K562 (cell line): ENCODE measurements around the gene ADGRF5. TPM values are rescaled to one million over a fixed set of nuclear protein-coding genes. Genes with fewer than 3 reads are reported as not detected.
A peak's percentile ranks its signal among the peaks of the same experiment; 100 is the strongest.

ENCODE experiments used
- ATAC-seq: fragments of 200-7000 bp; cut with Tn5 transposase; 3 replicates; pipeline ENCODE4 v1.9.1; 2020; ENCODE audit warnings: moderate library complexity
- BruUV-seq: library from RNA; stranded (reverse); fragments of 400-500 nt; replicated peaks from 2 replicates; lab custom pipeline; 2021; lab: Mats Ljungman, UMichigan
- CTCF ChIA-PET: fragments of 300-600 bp; formaldehyde crosslinking; extraction: SDS; loops from one replicate; lab custom pipeline; 2021; ENCODE audit warnings: low intra/inter-chr PET ratio; lab: Yijun Ruan, JAX
- POLR2A ChIA-PET: fragments of 300-600, 350-650 bp; sonication (Branson Sonifier 250); formaldehyde crosslinking; extraction: SDS; loops from one replicate; lab custom pipeline; 2021; ENCODE audit warnings: antibody characterized with exemption, inconsistent platforms; lab: Yijun Ruan, JAX
- DNase-seq, 4 experiments: peaks; one replicate each; pipeline versions ENCODE4 v3.0.0 to v3.0.0-alpha.2; 2011 to 2018; ENCODE audit warnings: low spot score in 3 of 4, mixed read lengths in 3 of 4; ENCODE audit errors: extremely low read depth in 1 of 4
- FAIRE-seq: peaks from 2 replicates; lab custom pipeline; 2011; peaks lifted over from hg19 to GRCh38; lab: Jason Lieb, UNC
- H2AFZ ChIP-seq: 2 replicates; pipeline ENCODE4 v1.6.0; 2011; ENCODE audit warnings: low read depth, low read length, control low read depth, inconsistent platforms
- H3K27ac ChIP-seq: fragments of 200-600 bp; 3 replicates; pipeline ENCODE4 v1.8.0; 2011; ENCODE audit warnings: low read depth, mild to moderate bottlenecking, control low read depth, inconsistent platforms, low read length, moderate library complexity, mixed read lengths; ENCODE audit errors: extremely low read depth
- H3K27me3 ChIP-seq, 2 experiments: fragments of 300-600 bp in 1 of 2; 2 replicates in 1 of 2; 3 replicates in 1 of 2; pipeline versions ENCODE4 v1.6.0 to v1.8.0; 2011; ENCODE audit warnings: inconsistent platforms in 2 of 2, low read length in 2 of 2, mild to moderate bottlenecking in 1 of 2, mixed read lengths in 1 of 2, moderate library complexity in 1 of 2; ENCODE audit not compliant: control insufficient read depth in 2 of 2, insufficient read depth in 2 of 2
- H3K36me3 ChIP-seq: fragments of 300-600 bp; 3 replicates; pipeline ENCODE4 v1.8.0; 2011; ENCODE audit warnings: mild to moderate bottlenecking, low read length, inconsistent platforms; ENCODE audit not compliant: control insufficient read depth, insufficient read depth
- H3K4me1 ChIP-seq, 2 experiments: fragments of 200-600 bp in 1 of 2; replicated peaks in 1 of 2; 2 replicates in 1 of 2; 3 replicates in 1 of 2; pipeline versions ENCODE4 v1.5.1 to v1.8.0; 2011; ENCODE audit warnings: inconsistent platforms in 2 of 2, low read length in 2 of 2, mild to moderate bottlenecking in 1 of 2, mixed read lengths in 1 of 2, moderate library complexity in 1 of 2; ENCODE audit not compliant: control insufficient read depth in 2 of 2, insufficient read depth in 2 of 2
- H3K4me2 ChIP-seq: 2 replicates; pipeline ENCODE4 v1.6.1; 2011; ENCODE audit warnings: low read length, control low read depth, inconsistent platforms, mixed read lengths; ENCODE audit not compliant: insufficient read depth
- H3K4me3 ChIP-seq: fragments of 200-600 bp; sonication (generic), shearing (Covaris generic); 2 replicates; pipeline ENCODE4 v1.5.1; 2016; ENCODE audit warnings: control low read depth, inconsistent platforms
- H3K79me2 ChIP-seq: fragments of 200-600 bp; 3 replicates; pipeline ENCODE4 v1.8.0; 2011; ENCODE audit warnings: low read length, inconsistent platforms; ENCODE audit not compliant: control insufficient read depth, insufficient read depth
- H3K9ac ChIP-seq, 2 experiments: 2 replicates each; pipeline versions ENCODE4 v1.6.0 to v1.6.1; 2011; ENCODE audit warnings: low read depth in 2 of 2, low read length in 2 of 2, control low read depth in 1 of 2, inconsistent platforms in 1 of 2, mild to moderate bottlenecking in 1 of 2, mixed read lengths in 1 of 2; ENCODE audit not compliant: insufficient read depth in 1 of 2
- H3K9me1 ChIP-seq: one replicate; pipeline ENCODE4 v1.6.0; 2011; ENCODE audit warnings: inconsistent platforms, mild to moderate bottlenecking, low read length, moderate library complexity; ENCODE audit not compliant: control insufficient read depth, insufficient read depth
- H3K9me3 ChIP-seq: replicated peaks from 2 replicates; pipeline ENCODE4 v1.5.1; 2011; ENCODE audit warnings: low read depth, low read length, inconsistent platforms; ENCODE audit not compliant: control insufficient read depth, insufficient read depth
- H4K20me1 ChIP-seq: replicated peaks from 2 replicates; pipeline ENCODE4 v1.6.1; 2011; ENCODE audit warnings: low read length, inconsistent platforms, mixed read lengths; ENCODE audit not compliant: control insufficient read depth, insufficient read depth
- BDP1 ChIP-seq: IDR thresholded peaks from 3 replicates; pipeline ENCODE4 v1.6.1; 2011; ENCODE audit not compliant: insufficient read length, insufficient read depth
- BHLHE40 ChIP-seq: IDR thresholded peaks from 2 replicates; pipeline ENCODE4 v1.6.1; 2011; ENCODE audit warnings: low read length, improper control_type of control experiment
- BRF1 ChIP-seq: IDR thresholded peaks from 3 replicates; pipeline ENCODE4 v1.6.1; 2011; ENCODE audit warnings: borderline replicate concordance, mild to moderate bottlenecking; ENCODE audit not compliant: insufficient read length; ENCODE audit errors: extremely low read depth
- CGGBP1 ChIP-seq: fragments of 250-450 bp; sonication (Bioruptor Pico); IDR thresholded peaks from 2 replicates; pipeline ENCODE4 v1.9.0; 2021; ENCODE audit warnings: mild to moderate bottlenecking
- ETV5 ChIP-seq: sonication (generic); formaldehyde crosslinking; IDR thresholded peaks from 2 replicates; pipeline ENCODE4 v1.4.0; 2020; ENCODE audit warnings: low read depth, mild to moderate bottlenecking, missing genetic modification reagents
- NFIC ChIP-seq: fragments of 450-650 bp; IDR thresholded peaks from 2 replicates; pipeline ENCODE4 v1.6.1; 2017; ENCODE audit warnings: mild to moderate bottlenecking, inconsistent platforms
- NFIX ChIP-seq: fragments of 250-450 bp; sonication (Bioruptor Pico); IDR thresholded peaks from 2 replicates; pipeline ENCODE4 v1.4.0; 2020; ENCODE audit warnings: low read depth, mild to moderate bottlenecking, moderate library complexity
- RBM34 ChIP-seq: fragments of 200-400 bp; formaldehyde crosslinking; IDR thresholded peaks from 2 replicates; pipeline ENCODE4 v1.6.1; 2018; ENCODE audit warnings: low read length, borderline replicate concordance; ENCODE audit not compliant: insufficient read depth
- SMARCA5 ChIP-seq: fragments of 450-650 bp; IDR thresholded peaks from 2 replicates; pipeline ENCODE4 v1.6.1; 2016
- TGIF2 ChIP-seq: sonication (generic); formaldehyde crosslinking; IDR thresholded peaks from 2 replicates; pipeline ENCODE4 v1.8.1; 2022; ENCODE audit warnings: mild to moderate bottlenecking, missing genetic modification reagents, moderate library complexity
- THRB ChIP-seq: fragments of 450-650 bp; formaldehyde crosslinking; conservative IDR thresholded peaks from 2 replicates; pipeline ENCODE4 v1.4.0; 2022; ENCODE audit warnings: mild to moderate bottlenecking, missing genetic modification characterization
- ZNF655 ChIP-seq: fragments of 250-450 bp; sonication (Bioruptor Pico); IDR thresholded peaks from 2 replicates; pipeline ENCODE4 v1.5.0; 2021
- ZNF668 ChIP-seq: fragments of 250-450 bp; sonication (Bioruptor Pico); IDR thresholded peaks from 2 replicates; pipeline ENCODE4 v1.8.0; 2022; ENCODE audit warnings: mild to moderate bottlenecking, inconsistent platforms
- WGBS: fragments of 100-300 bp; shearing (Covaris generic); methylation state at CpG from one replicate; pipeline ENCODE4 v1.1.6; 2016; ENCODE audit warnings: low coverage, mixed read lengths; ENCODE audit not compliant: insufficient coverage; ENCODE audit errors: missing lambda C conversion rate; 5-methylcytosine and 5-hydroxymethylcytosine counted together
- in situ Hi-C: fragments of 300-500 bp; cut with MboI; formaldehyde crosslinking; loops from 4 replicates; pipeline ENCODE4 v1.15.0; 2018; ENCODE audit warnings: inconsistent platforms, mixed read lengths
- intact Hi-C: fragments of 100-400 bp; cut with micrococcal nuclease; formaldehyde crosslinking; loops from 2 replicates; pipeline ENCODE4 v1.14.2; 2022
- polyA plus RNA-seq, 8 experiments: library from polyadenylated mRNA; depleted of rRNA in 4 of 8; stranded (reverse) in 5 of 8; unstranded in 3 of 8; fragments of >200 nt; fragmentation: Nextera tagmentation in 2 of 8; fragmentation: Illumina TruSeq in 1 of 8; extraction: Ambion mirVana in 2 of 8; extraction: Trizol in 1 of 8; gene quantifications; 2 replicates each; pipeline versions ENCODE4 v1.2.1 to v1.2.3, GENCODE V29; 2011 to 2014; ENCODE audit warnings: inconsistent platforms in 1 of 8, missing spikeins in 1 of 8
- total RNA-seq, 7 experiments: library from RNA; depleted of rRNA in 6 of 7; stranded (reverse); fragments of >200 nt in 6 of 7; fragmentation: Illumina TruSeq in 2 of 7; extraction: Trizol in 2 of 7; gene quantifications; 2 replicates each; pipeline versions ENCODE4 v1.2.1 to v1.2.3, GENCODE V29; 2011 to 2021; ENCODE audit warnings: low replicate concordance in 1 of 7

Gene ADGRF5
- total and polyA plus RNA-seq, 9 of the 15 experiments (the other 6 are each of a cell fraction or from before 2014, with no cell fraction given): 0.07 TPM; not detected in 8

GRCh38 chr6:46917002-46917545 is 4.7 kb downstream of the ADGRF5 start:
- ATAC-seq: no peak

GRCh38 chr6:46915866-46916265 is 5.9 kb downstream of the ADGRF5 start:
- POLR2A ChIA-PET: no interaction called here
- Histone ChIP-seq H3K9me3 (no peaks in the 10 kb centered on the region), H3K36me3 (no peaks in the 10 kb centered on the region), H3K27me3 (no peaks in the 10 kb centered on the region), H3K9me1 (no peaks in the 10 kb centered on the region), H2AFZ (no peak overlapping the region), H3K9ac (no peak overlapping the region), H3K27ac (no peak overlapping the region), H3K4me1 (no peaks in the 10 kb centered on the region), H3K4me2 (no peak overlapping the region), H4K20me1 (no peaks in the 10 kb centered on the region), H3K4me3 (no peak overlapping the region), H3K79me2 (no peaks in the 10 kb centered on the region)
- WGBS: 0% methylated on average over 4 of the region's 4 CpGs
- BruUV-seq: no TSS peak
- no peak for FAIRE-seq
- no peak for DNase-seq
- in situ Hi-C loops: no loop called here
- no peak for ATAC-seq
- intact Hi-C loops: no loop called here
- CTCF ChIA-PET: no interaction called here
- no peak for TF ChIP-seq ZNF655 (CRISPR knock-in tag)
- no peak for TF ChIP-seq BDP1
- TF ChIP-seq BRF1: no peak
- TF ChIP-seq ETV5 (CRISPR knock-in tag): no peak
- no peak for TF ChIP-seq TGIF2 (CRISPR knock-in tag)
- no peak for TF ChIP-seq CGGBP1 (CRISPR knock-in tag)
- TF ChIP-seq SMARCA5: no peak
- TF ChIP-seq RBM34: no peak
- TF ChIP-seq BHLHE40: no peak
- TF ChIP-seq ZNF668 (CRISPR knock-in tag): no peak

More at GRCh38 chr6:46917002-46917545, 4.7 kb downstream of the ADGRF5 start:
- no peaks in the 10 kb centered on the region for H3K36me3 ChIP-seq
- intact Hi-C loops: no loop called here
- no peaks in the 10 kb centered on the region for H3K4me1 ChIP-seq
- POLR2A ChIA-PET: interaction anchor here (0.6 kb wide), 1 partner anchor 19 kb away, joined by 4 read pairs; no protein-coding TSS in a partner anchor
- no peaks in the 10 kb centered on the region for H3K79me2 ChIP-seq
- TF ChIP-seq NFIC (peak; percentile 96), NFIX (CRISPR knock-in tag) (peak; percentile 89), THRB (CRISPR knock-in tag) (no peak)
- H3K9me1 ChIP-seq: no peaks in the 10 kb centered on the region
- in situ Hi-C loops: no loop called here
- no peak overlapping the region for H3K4me3 ChIP-seq
- H3K4me2 ChIP-seq: no peak overlapping the region
- no TSS peak for BruUV-seq
- DNase-seq: no peak
- H3K9ac ChIP-seq: no peak overlapping the region
- no peak overlapping the region for H3K27ac ChIP-seq
- H4K20me1 ChIP-seq: no peaks in the 10 kb centered on the region
- H2AFZ ChIP-seq: no peak overlapping the region
- peaks cover 2 to 10% of the 10 kb centered on the region in 2 experiments; a peak in 4 of 5 replicates for H3K27me3 ChIP-seq
- no peaks in the 10 kb centered on the region for H3K9me3 ChIP-seq
- no peak for FAIRE-seq
- WGBS: 2% methylated on average over 3 of the region's 3 CpGs
- CTCF ChIA-PET: no interaction called here
